H1 (cell line): ENCODE results near the gene SYNDIG1. TPM values are rescaled to one million over a fixed set of nuclear protein-coding genes. Genes with fewer than 3 reads are reported as not detected.
A peak's percentile ranks its signal among the peaks of the same experiment; 100 is the strongest.

Experiments used
- CTCF ChIA-PET: fragments of 300-600 bp; sonication (Branson Sonifier 250); formaldehyde crosslinking; loops from one replicate; lab custom pipeline; 2021; ENCODE audit not compliant: partially characterized antibody; lab: Charles Lee
- POLR2A ChIA-PET: fragments of 300-600 bp; sonication (Branson Sonifier 250); formaldehyde crosslinking; loops from one replicate; lab custom pipeline; 2021; ENCODE audit warnings: inconsistent platforms; ENCODE audit not compliant: partially characterized antibody; lab: Charles Lee
- DNase-seq, 2 experiments: peaks; one replicate each; pipeline versions ENCODE4 v3.0.0 to v3.0.0-alpha.2; 2010 to 2022; ENCODE audit warnings: low spot score in 2 of 2, low read depth in 1 of 2, mixed read lengths in 1 of 2
- FAIRE-seq: peaks from 2 replicates; lab custom pipeline; 2011; peaks lifted over from hg19 to GRCh38; lab: Jason Lieb, UNC
- H2AFZ ChIP-seq: 2 replicates; pipeline ENCODE4 v1.8.1; 2012; ENCODE audit warnings: low read length, inconsistent platforms
- H2AK5ac ChIP-seq: 2 replicates; pipeline ENCODE4 v1.6.1; 2013; ENCODE audit warnings: low read depth, low read length
- H2BK120ac ChIP-seq: replicated peaks from 2 replicates; pipeline ENCODE3; 2013; ENCODE audit warnings: low read depth, low read length, inconsistent platforms
- H2BK12ac ChIP-seq: 2 replicates; pipeline ENCODE4 v1.6.1; 2013; ENCODE audit warnings: low read depth, low read length
- H2BK15ac ChIP-seq: 2 replicates; pipeline ENCODE4 v1.6.1; 2013; ENCODE audit warnings: low read length
- H2BK20ac ChIP-seq: 2 replicates; pipeline ENCODE4 v1.6.1; 2013; ENCODE audit warnings: low read length
- H2BK5ac ChIP-seq: 2 replicates; pipeline ENCODE4 v1.6.1; 2013; ENCODE audit warnings: low read depth, low read length
- H3K14ac ChIP-seq: 2 replicates; pipeline ENCODE4 v1.6.1; 2013; ENCODE audit warnings: inconsistent platforms; ENCODE audit not compliant: insufficient read length
- H3K18ac ChIP-seq: 2 replicates; pipeline ENCODE4 v1.6.1; 2013; ENCODE audit warnings: low read length; ENCODE audit errors: extremely low read depth
- H3K23ac ChIP-seq: 2 replicates; pipeline ENCODE4 v1.6.1; 2013; ENCODE audit warnings: inconsistent platforms; ENCODE audit not compliant: insufficient read length
- H3K23me2 ChIP-seq: 2 replicates; pipeline ENCODE4 v1.6.1; 2013; ENCODE audit warnings: low read depth, low read length
- H3K27ac ChIP-seq: 2 replicates; pipeline ENCODE4 v1.6.1; 2011; ENCODE audit warnings: low read depth, low read length, inconsistent platforms
- H3K27me3 ChIP-seq, 4 experiments: replicated peaks in 1 of 4; 1 replicate in 1 of 4; 2 replicates in 3 of 4; pipeline versions ENCODE4 v1.6.1 to v1.8.1; 2011 to 2013; ENCODE audit warnings: low read length in 3 of 4, mild to moderate bottlenecking in 3 of 4, inconsistent platforms in 2 of 4, mixed read lengths in 2 of 4, moderate library complexity in 1 of 4; ENCODE audit not compliant: control insufficient read depth in 3 of 4, insufficient read depth in 3 of 4; ENCODE audit errors: extremely low read depth in 1 of 4
- H3K36me3 ChIP-seq, 4 experiments: 2 replicates each; pipeline versions ENCODE4 v1.6.1 to v1.8.1; 2011 to 2013; ENCODE audit warnings: mild to moderate bottlenecking in 4 of 4, low read length in 3 of 4, moderate library complexity in 2 of 4, control low read depth in 1 of 4, inconsistent platforms in 1 of 4; ENCODE audit not compliant: insufficient read depth in 4 of 4, control insufficient read depth in 2 of 4
- H3K4ac ChIP-seq: replicated peaks from 2 replicates; pipeline ENCODE3; 2013; ENCODE audit warnings: low read length, low read depth, mixed read lengths, inconsistent platforms; ENCODE audit not compliant: insufficient read length
- H3K4me1 ChIP-seq, 4 experiments: replicated peaks in 1 of 4; 1 replicate in 1 of 4; 2 replicates in 3 of 4; pipeline versions ENCODE4 v1.6.1 to v1.8.1; 2011 to 2013; ENCODE audit warnings: low read length in 3 of 4, inconsistent platforms in 2 of 4, mixed read lengths in 1 of 4; ENCODE audit not compliant: insufficient read depth in 4 of 4, control insufficient read depth in 3 of 4
- H3K4me2 ChIP-seq, 2 experiments: 2 replicates each; pipeline versions ENCODE4 v1.6.1 to v1.8.1; 2011 to 2013; ENCODE audit warnings: low read depth in 2 of 2, low read length in 2 of 2, control low read depth in 1 of 2, inconsistent platforms in 1 of 2, mild to moderate bottlenecking in 1 of 2; ENCODE audit not compliant: insufficient read depth in 1 of 2
- H3K4me3 ChIP-seq, 4 experiments: fragments of 200-600, 300-600 bp in 1 of 4; sonication (generic), shearing (Covaris generic), sonication (Bioruptor Twin) in 1 of 4; 2 replicates each; pipeline versions ENCODE4 v1.5.1 to v1.8.1; 2011 to 2016; ENCODE audit warnings: low read length in 4 of 4, low read depth in 3 of 4, control low read depth in 2 of 4, inconsistent platforms in 2 of 4, mild to moderate bottlenecking in 2 of 4, mixed read lengths in 1 of 4, moderate library complexity in 1 of 4; ENCODE audit not compliant: insufficient read depth in 2 of 4; ENCODE audit errors: extremely low read depth in 1 of 4
- H3K56ac ChIP-seq: replicated peaks from 2 replicates; pipeline ENCODE3; 2013; ENCODE audit warnings: low read depth, mild to moderate bottlenecking, mixed read lengths, low read length, inconsistent platforms; ENCODE audit not compliant: insufficient read length
- H3K79me1 ChIP-seq: 2 replicates; pipeline ENCODE4 v1.6.1; 2013; ENCODE audit warnings: low read depth, low read length, control low read depth
- H3K79me2 ChIP-seq, 2 experiments: 2 replicates each; pipeline versions ENCODE4 v1.6.1 to v1.8.1; 2012 to 2013; ENCODE audit warnings: low read length in 2 of 2, mild to moderate bottlenecking in 2 of 2, inconsistent platforms in 1 of 2; ENCODE audit not compliant: insufficient read depth in 2 of 2, control insufficient read depth in 1 of 2
- H3K9ac ChIP-seq, 4 experiments: replicated peaks in 1 of 4; 1 replicate in 1 of 4; 2 replicates in 3 of 4; pipeline versions ENCODE4 v1.6.1 to v1.8.1; 2011 to 2013; ENCODE audit warnings: low read depth in 3 of 4, low read length in 3 of 4, control low read depth in 2 of 4, mild to moderate bottlenecking in 2 of 4, moderate library complexity in 2 of 4, inconsistent platforms in 1 of 4; ENCODE audit errors: extremely low read depth in 1 of 4
- H3K9me3 ChIP-seq, 2 experiments: 2 replicates each; pipeline versions ENCODE4 v1.6.1 to v1.8.1; 2012 to 2013; ENCODE audit warnings: mild to moderate bottlenecking in 2 of 2, moderate library complexity in 2 of 2, control low read depth in 1 of 2, inconsistent platforms in 1 of 2, low read depth in 1 of 2, low read length in 1 of 2, mixed read lengths in 1 of 2; ENCODE audit not compliant: insufficient read depth in 2 of 2
- H4K20me1 ChIP-seq, 2 experiments: replicated peaks in 1 of 2; 2 replicates each; pipeline versions ENCODE3 to v1.8.1; 2011 to 2013; ENCODE audit warnings: inconsistent platforms in 2 of 2, low read length in 2 of 2, mild to moderate bottlenecking in 1 of 2; ENCODE audit not compliant: insufficient read depth in 2 of 2, control insufficient read depth in 1 of 2
- H4K5ac ChIP-seq: 2 replicates; pipeline ENCODE4 v1.6.1; 2013; ENCODE audit warnings: low read length, low read depth, mixed read lengths, inconsistent platforms; ENCODE audit not compliant: insufficient read length
- H4K8ac ChIP-seq: 2 replicates; pipeline ENCODE4 v1.8.0; 2013; ENCODE audit warnings: mild to moderate bottlenecking, moderate library complexity, low read length, inconsistent platforms; ENCODE audit not compliant: insufficient read depth; ENCODE audit errors: extremely low read depth
- H4K91ac ChIP-seq: replicated peaks from 2 replicates; pipeline ENCODE3; 2013; ENCODE audit warnings: low read length, mixed read lengths, inconsistent platforms; ENCODE audit not compliant: insufficient read length
- EZH2 ChIP-seq: fragments of 200-600 bp; sonication (generic); IDR thresholded peaks from 2 replicates; pipeline ENCODE4 v1.7.1; 2012; ENCODE audit warnings: low read depth, mild to moderate bottlenecking, moderate library complexity, low read length, inconsistent platforms; ENCODE audit not compliant: severe bottlenecking
- KDM4A ChIP-seq: IDR thresholded peaks from one replicate; pipeline ENCODE4 v1.7.1; 2012; ENCODE audit warnings: low read depth, mild to moderate bottlenecking, moderate library complexity, low read length, inconsistent platforms; ENCODE audit not compliant: severe bottlenecking
- KDM5A ChIP-seq: fragments of 200-600 bp; IDR thresholded peaks from 2 replicates; pipeline ENCODE4 v1.7.1; 2012; ENCODE audit warnings: mild to moderate bottlenecking, low read length, inconsistent platforms, mixed read lengths
- RNF2 ChIP-seq: fragments of 200-900, 300-1000 bp; sonication (generic); IDR thresholded peaks from 2 replicates; pipeline ENCODE4 v1.7.1; 2016; ENCODE audit warnings: borderline replicate concordance, low read depth, mild to moderate bottlenecking, antibody characterized with exemption, low read length; ENCODE audit not compliant: poor library complexity, severe bottlenecking; ENCODE audit errors: missing control alignments
- SIN3A ChIP-seq, 2 experiments: IDR thresholded peaks in 1 of 2; conservative IDR thresholded peaks in 1 of 2; 2 replicates each; pipeline ENCODE4 v1.6.1; 2011 to 2012; ENCODE audit warnings: low read length in 2 of 2, improper control_type of control experiment in 1 of 2, low read depth in 1 of 2, mild to moderate bottlenecking in 1 of 2
- SUZ12 ChIP-seq: fragments of 200-600 bp; sonication (generic); IDR thresholded peaks from 2 replicates; pipeline ENCODE4 v1.6.1; 2012; ENCODE audit warnings: mild to moderate bottlenecking, inconsistent platforms, low read length, moderate library complexity, mixed read lengths
- WGBS, 2 experiments: shearing (Covaris generic) in 1 of 2; methylation state at CpG; one replicate each; pipeline versions ENCODE4 v1.1.6 to v1.1.7; 2013 to 2015; ENCODE audit warnings: low lambda C conversion rate in 2 of 2, mixed read lengths in 2 of 2, inconsistent platforms in 1 of 2, low coverage in 1 of 2, missing lambda C conversion rate in 1 of 2; ENCODE audit not compliant: insufficient replicate concordance in 2 of 2, insufficient coverage in 1 of 2, insufficient read length in 1 of 2; ENCODE audit errors: extremely low coverage in 1 of 2, missing lambda C conversion rate in 1 of 2; 5-methylcytosine and 5-hydroxymethylcytosine counted together
- polyA plus RNA-seq, 7 experiments: library from polyadenylated mRNA; depleted of rRNA in 3 of 7; stranded (reverse) in 5 of 7; unstranded in 2 of 7; fragments of >200 nt in 5 of 7; fragments of 200-250 nt in 2 of 7; gene quantifications; 1 replicate in 5 of 7; 2 replicates in 1 of 7; 4 replicates in 1 of 7; pipeline versions ENCODE4 v1.2.1 to v1.2.3, GENCODE V29; 2011 to 2013; ENCODE audit warnings: missing spikeins in 2 of 7, mixed read lengths in 2 of 7
- total RNA-seq: library from RNA; stranded (reverse); fragmentation: NEBNext Ultra II Directional; extraction: Animal tissue kit (Norgen Biotek cat#: 25700); gene quantifications from 2 replicates; pipeline ENCODE4 v1.2.1, GENCODE V29; 2021

The SYNDIG1 gene
- total and polyA plus RNA-seq, 2 of the 8 experiments (the other 6 are each of a cell fraction or from before 2014, with no cell fraction given), result 6.5 to 7.8 TPM

DNA sequence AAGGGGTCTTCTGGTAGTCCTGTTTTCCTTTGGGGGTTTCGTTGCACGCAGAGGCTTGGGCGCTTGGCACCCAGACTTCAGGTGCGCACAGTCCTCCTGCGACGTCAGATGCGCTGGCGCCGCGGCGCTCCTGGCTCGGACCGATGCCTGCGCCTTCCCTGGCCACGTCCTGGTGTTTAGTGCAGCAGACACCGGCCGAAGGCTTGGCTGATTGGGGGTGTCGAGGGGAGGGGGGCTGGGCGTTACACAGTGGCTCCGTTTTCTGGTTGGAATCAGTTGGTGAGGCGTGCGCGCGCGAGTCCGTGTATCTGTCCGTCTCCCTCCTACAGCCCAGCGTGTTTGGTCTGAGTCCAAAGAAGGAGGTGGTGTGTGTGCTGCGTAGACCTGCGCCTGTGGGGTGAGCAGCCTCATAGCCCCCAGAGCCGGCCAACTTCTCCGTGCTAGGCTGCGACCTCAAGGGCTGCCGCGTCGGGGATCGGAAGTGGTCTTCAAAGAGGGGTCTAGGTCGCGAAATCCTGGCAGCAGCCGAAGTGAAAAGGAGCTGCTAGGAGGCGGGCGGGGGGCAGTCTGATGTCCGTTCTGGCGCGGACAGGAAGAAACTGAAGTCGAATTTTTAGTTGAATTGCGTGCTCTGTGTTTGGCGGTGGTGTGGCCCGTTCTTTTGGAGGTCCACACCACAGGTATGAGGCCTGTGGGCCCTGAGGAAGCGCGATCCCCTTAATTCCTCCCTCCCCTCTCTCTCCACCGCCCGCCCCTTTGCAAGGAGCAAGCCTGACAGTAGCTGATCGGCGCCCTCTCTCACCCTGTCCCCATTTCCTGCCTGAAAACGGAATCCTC lies 1.5 kb downstream of the SYNDIG1 start:
- H3K23me2 ChIP-seq, result peaks cover 18% of the 10 kb centered on the region
- H4K20me1 ChIP-seq, result peaks cover 12 to 21% of the 10 kb centered on the region in 2 experiments
- H3K4me3 ChIP-seq, result peak overlapping the region; percentile 58 to 84 (median 75)
- H2BK15ac ChIP-seq, result peak overlapping the region; percentile 65; the same call in 1 of the 2 replicates
- peak overlapping the region; percentile 85; the same call in 1 of the 2 replicates for H2BK12ac ChIP-seq
- H3K4ac ChIP-seq, result peak overlapping the region; percentile 19
- peaks cover 4 to 47% (median 27%) of the 10 kb centered on the region in 4 experiments; a peak in 6 of 7 replicates for H3K27me3 ChIP-seq
- H3K4me1 ChIP-seq, result peaks cover 5 to 13% (median 9%) of the 10 kb centered on the region in 4 experiments; a peak in 6 of 7 replicates
- H2BK5ac ChIP-seq, result no peak overlapping the region
- H3K79me2 ChIP-seq, result peaks cover 0 to 57% of the 10 kb centered on the region in 2 experiments; a peak in 3 of 4 replicates
- no peak overlapping the region for H2BK120ac ChIP-seq
- H3K14ac ChIP-seq, result no peak overlapping the region
- H3K56ac ChIP-seq, result peak overlapping the region; percentile 14
- no peak overlapping the region for H2AFZ ChIP-seq
- peak overlapping the region; percentile 48; the same call in 1 of the 2 replicates for H2BK20ac ChIP-seq
- peak; percentile 31 for TF ChIP-seq KDM4A
- peak; percentile 57 for TF ChIP-seq EZH2
- no peak for TF ChIP-seq KDM5A
- peak; percentile 49; the same call in 1 of the 2 replicates for TF ChIP-seq SUZ12
- peak in 1 of 2 experiments; percentile 43; a peak in 1 of 4 replicates for TF ChIP-seq SIN3A (conservative IDR thresholded peaks at IDR 0.05 in 1 of 2, IDR thresholded peaks at IDR 0.05 in 1 of 2; ENCODE audit: low read depth in 1 of 2, low read length in 2 of 2)
- peak; percentile 57 for TF ChIP-seq RNF2
- peak overlapping the region; percentile 91 to 99 for H3K4me2 ChIP-seq
- ChIA-PET POLR2A (interaction anchor here (0.6 to 1.1 kb wide), 7 partner anchors 9 to 448 kb away, joined by 3 to 4 read pairs (median 3); no protein-coding TSS in a partner anchor), CTCF (interaction anchor here (1.3 to 1.4 kb wide), 2 partner anchors 8 to 321 kb away, joined by 3 to 4 read pairs; no protein-coding TSS in a partner anchor)
- no peak overlapping the region for H2AK5ac ChIP-seq
- no peaks in the 10 kb centered on the region for H3K9me3 ChIP-seq
- no peak overlapping the region for H4K5ac ChIP-seq
- peak overlapping the region in 1 of 4 experiments; percentile 33; a peak in 4 of 7 replicates for H3K9ac ChIP-seq
- no peak for FAIRE-seq
- H3K27ac ChIP-seq, result no peak overlapping the region
- peak overlapping the region; percentile 75 for H3K18ac ChIP-seq
- no peak overlapping the region for H3K23ac ChIP-seq
- H3K79me1 ChIP-seq, result no peaks in the 10 kb centered on the region; the same call in 1 of the 2 replicates
- H3K36me3 ChIP-seq, result no peaks in the 10 kb centered on the region
- peak in 1 of 2 experiments; percentile 60 for DNase-seq
- H4K8ac ChIP-seq, result peak overlapping the region; percentile 3; the same call in 1 of the 2 replicates
- WGBS, 2 experiments, result 2% methylated on average over 47 of the region's 56 CpGs; no CpG with 5 or more reads in 1 of the 2 experiments
- H4K91ac ChIP-seq, result peak overlapping the region; percentile 80
